ENCODE measurements around the gene FOXI2.

DNA sequence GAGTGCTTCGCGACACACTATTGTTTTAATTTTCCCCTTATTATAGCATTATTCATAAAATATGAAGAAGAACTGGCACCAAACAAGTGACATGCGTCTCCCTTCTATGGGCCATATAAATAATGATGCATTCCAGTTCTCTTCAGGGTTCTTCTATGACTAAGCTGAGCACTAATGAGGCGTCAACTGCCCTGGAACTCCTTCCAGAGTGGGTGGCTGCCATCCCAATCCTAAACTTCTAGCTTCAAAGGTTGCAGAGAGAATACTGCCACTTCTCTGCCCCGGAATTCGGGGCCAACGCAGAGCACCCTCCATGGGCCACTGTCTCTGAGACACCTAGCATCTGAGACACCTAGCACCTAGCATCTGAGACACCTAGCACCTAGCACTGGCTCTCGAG lies 37.7 kb upstream of the FOXI2 start:
- TF ChIP-seq, protein P1, sequence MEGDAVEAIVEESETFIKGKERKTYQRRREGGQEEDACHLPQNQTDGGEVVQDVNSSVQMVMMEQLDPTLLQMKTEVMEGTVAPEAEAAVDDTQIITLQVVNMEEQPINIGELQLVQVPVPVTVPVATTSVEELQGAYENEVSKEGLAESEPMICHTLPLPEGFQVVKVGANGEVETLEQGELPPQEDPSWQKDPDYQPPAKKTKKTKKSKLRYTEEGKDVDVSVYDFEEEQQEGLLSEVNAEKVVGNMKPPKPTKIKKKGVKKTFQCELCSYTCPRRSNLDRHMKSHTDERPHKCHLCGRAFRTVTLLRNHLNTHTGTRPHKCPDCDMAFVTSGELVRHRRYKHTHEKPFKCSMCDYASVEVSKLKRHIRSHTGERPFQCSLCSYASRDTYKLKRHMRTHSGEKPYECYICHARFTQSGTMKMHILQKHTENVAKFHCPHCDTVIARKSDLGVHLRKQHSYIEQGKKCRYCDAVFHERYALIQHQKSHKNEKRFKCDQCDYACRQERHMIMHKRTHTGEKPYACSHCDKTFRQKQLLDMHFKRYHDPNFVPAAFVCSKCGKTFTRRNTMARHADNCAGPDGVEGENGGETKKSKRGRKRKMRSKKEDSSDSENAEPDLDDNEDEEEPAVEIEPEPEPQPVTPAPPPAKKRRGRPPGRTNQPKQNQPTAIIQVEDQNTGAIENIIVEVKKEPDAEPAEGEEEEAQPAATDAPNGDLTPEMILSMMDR (IDR thresholded peaks at IDR 0.05; ENCODE audit: poor library complexity, severe bottlenecking): no peak
- no peak for TF ChIP-seq EP300 (conservative IDR thresholded peaks at IDR 0.05; ENCODE audit: poor library complexity, severe bottlenecking)

Measured in neural cell (in vitro differentiated cells).